PC-9 (cell line): ENCODE data around the gene EPB41.

Experiments
- CTCF ChIP-seq: fragments of 200-600 bp; sonication (generic); conservative IDR thresholded peaks from 2 replicates; pipeline ENCODE4 v1.6.1; 2017; ENCODE audit warnings: mixed run types, antibody characterized with exemption, mild to moderate bottlenecking, moderate library complexity
- EZH2 ChIP-seq: fragments of 200-600 bp; sonication (generic); IDR thresholded peaks from 2 replicates; pipeline ENCODE4 v1.8.0; 2017; ENCODE audit warnings: antibody characterized with exemption, low read depth

- TF ChIP-seq CTCF (no peak), EZH2 (no peak)
Observed at GRCh38 chr1:28934676-28935075, 20.3 kb downstream of the EPB41 start.
